Hematopoietic multipotent progenitor cell (in vitro differentiated cells): ENCODE data around the gene SHC3. TPM values are rescaled to one million over a fixed set of nuclear protein-coding genes. Genes with fewer than 3 reads are reported as not detected.

Experiments used
- DNase-seq, 3 donors: peaks; one replicate each; pipeline ENCODE4 v3.0.0-alpha.2; 2011 to 2015; ENCODE audit warnings: low read depth in 2 of 3, low spot score in 2 of 3
- total RNA-seq: library from RNA; depleted of rRNA; stranded (reverse); fragments of >200 nt; gene quantifications from one replicate; pipeline ENCODE4 v1.2.3, GENCODE V29; 2012

The SHC3 gene
- total RNA-seq, 1 donor, result 0.27 TPM

GRCh38 chr9:88971131-88971960 is 207.3 kb downstream of the SHC3 start:
- DNase-seq, result no peak

- DNase-seq, result no peak
Measured at GRCh38 chr9:88969646-88970373, 208.8 kb downstream of the SHC3 start.

- DNase-seq, result no peak
Measured at GRCh38 chr9:88968799-88969198, 209.8 kb downstream of the SHC3 start.

GRCh38 chr9:88966894-88967676 is 211.5 kb downstream of the SHC3 start:
- DNase-seq, result no peak

- no peak for DNase-seq
Measured at GRCh38 chr9:88965473-88965872, 213.1 kb downstream of the SHC3 start.

GRCh38 chr9:88960632-88961031 is 218.0 kb downstream of the SHC3 start:
- no peak for DNase-seq

GRCh38 chr9:88959727-88960469 is 218.7 kb downstream of the SHC3 start:
- no peak for DNase-seq

- no peak for DNase-seq
Measured at GRCh38 chr9:88957526-88957925, 221.1 kb downstream of the SHC3 start.

Other genes starting within 250 kb of the SHC3 start
- gene S1PR3, start 187.3 kb downstream of the SHC3 start, total RNA-seq, result 0.27 TPM
- gene CKS2, start 132.4 kb upstream of the SHC3 start, total RNA-seq, result 170 TPM
- gene SECISBP2, start 139.7 kb upstream of the SHC3 start, total RNA-seq, result 33.9 TPM